GM12872 (cell line): ENCODE results near the gene CD3E.

ENCODE experiments used
- CTCF ChIP-seq: IDR thresholded peaks from 3 replicates; pipeline ENCODE4 v1.5.1; 2011; ENCODE audit warnings: low read depth, mild to moderate bottlenecking, low read length, moderate library complexity; ENCODE audit not compliant: insufficient read depth

Gene CD3E

GRCh38 chr11:118313242-118313641, 8.7 kb downstream of the CD3E start:
- TF ChIP-seq CTCF: no peak

- no peak for TF ChIP-seq CTCF
Measured at GRCh38 chr11:118314988-118315411, 10.5 kb downstream of the CD3E start.

GRCh38 chr11:118318124-118318523, 13.6 kb downstream of the CD3E start:
- TF ChIP-seq CTCF: no peak

- TF ChIP-seq CTCF: no peak
Measured at GRCh38 chr11:118318581-118319336, 14.2 kb downstream of the CD3E start.

- TF ChIP-seq CTCF: no peak
Measured at GRCh38 chr11:118319337-118319707, 14.8 kb downstream of the CD3E start.

GRCh38 chr11:118320515-118320914, 16.0 kb downstream of the CD3E start:
- no peak for TF ChIP-seq CTCF

- no peak for TF ChIP-seq CTCF
Measured at GRCh38 chr11:118321386-118322082, 17.0 kb downstream of the CD3E start.
